ENCODE data around the gene ZFAND3.

- TF ChIP-seq, protein P1, sequence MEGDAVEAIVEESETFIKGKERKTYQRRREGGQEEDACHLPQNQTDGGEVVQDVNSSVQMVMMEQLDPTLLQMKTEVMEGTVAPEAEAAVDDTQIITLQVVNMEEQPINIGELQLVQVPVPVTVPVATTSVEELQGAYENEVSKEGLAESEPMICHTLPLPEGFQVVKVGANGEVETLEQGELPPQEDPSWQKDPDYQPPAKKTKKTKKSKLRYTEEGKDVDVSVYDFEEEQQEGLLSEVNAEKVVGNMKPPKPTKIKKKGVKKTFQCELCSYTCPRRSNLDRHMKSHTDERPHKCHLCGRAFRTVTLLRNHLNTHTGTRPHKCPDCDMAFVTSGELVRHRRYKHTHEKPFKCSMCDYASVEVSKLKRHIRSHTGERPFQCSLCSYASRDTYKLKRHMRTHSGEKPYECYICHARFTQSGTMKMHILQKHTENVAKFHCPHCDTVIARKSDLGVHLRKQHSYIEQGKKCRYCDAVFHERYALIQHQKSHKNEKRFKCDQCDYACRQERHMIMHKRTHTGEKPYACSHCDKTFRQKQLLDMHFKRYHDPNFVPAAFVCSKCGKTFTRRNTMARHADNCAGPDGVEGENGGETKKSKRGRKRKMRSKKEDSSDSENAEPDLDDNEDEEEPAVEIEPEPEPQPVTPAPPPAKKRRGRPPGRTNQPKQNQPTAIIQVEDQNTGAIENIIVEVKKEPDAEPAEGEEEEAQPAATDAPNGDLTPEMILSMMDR (IDR thresholded peaks at IDR 0.05) = no peak
- TF ChIP-seq EP300 (IDR thresholded peaks at IDR 0.05) = no peak
- TF ChIP-seq POLR2A (IDR thresholded peaks at IDR 0.05) = no peak
Observed at GRCh38 chr6:37814374-37814773, 5.2 kb upstream of the ZFAND3 start.
